ENCODE data around the gene TMEM213. TPM values are rescaled to one million over a fixed set of nuclear protein-coding genes. Genes with fewer than 3 reads are reported as not detected.

The TMEM213 gene
- not detected in 2 replicates for total RNA-seq
- not detected in 2 replicates for polyA plus RNA-seq
- polyA plus RNA-seq (2012), result not detected in 2 replicates
- not detected in 2 replicates for polyA minus RNA-seq (ENCODE audit: low replicate concordance)

GRCh38 chr7:138797715-138798320 is at the start of gene TMEM213, which contains the start of gene ATP6V0A4:
TMEM213 (plus strand) TSS chr7:138797994; CDS start chr7:138798105, 111 bp downstream.
ATP6V0A4 (minus strand) TSS chr7:138798196; CDS start chr7:138771247, 26,949 bp downstream.
- Histone ChIP-seq H4K20me1 (ENCODE audit: control insufficient read depth, extremely low read depth, insufficient read depth, low read length) (no peaks in the 10 kb centered on the region), H3K36me3 (ENCODE audit: control insufficient read depth, insufficient read depth, low read length) (no peaks in the 10 kb centered on the region), H3K4me3 (replicated peaks in 1 of 4; ENCODE audit: control extremely low read depth in 1 of 4, insufficient read depth in 1 of 4, low read depth in 3 of 4, low read length in 4 of 4) (no peak within 1 kb of the TSS), H3K9me3 (ENCODE audit: control insufficient read depth, insufficient read depth, low read depth, low read length) (no peaks in the 10 kb centered on the region), H3K9ac (ENCODE audit: insufficient read depth, low read length) (no peak within 1 kb of the TSS), H3K4me2 (ENCODE audit: extremely low read depth, insufficient read depth, low read length) (no peak within 1 kb of the TSS), H3K79me2 (ENCODE audit: control insufficient read depth, insufficient read depth, low read length) (no peaks in the 10 kb centered on the region), H3K27me3 (ENCODE audit: control insufficient read depth, insufficient read depth, low read length) (no peaks in the 10 kb centered on the region), H2AFZ (ENCODE audit: low read length) (no peak within 1 kb of the TSS), H3K27ac (ENCODE audit: insufficient read depth, low read length) (no peak within 1 kb of the TSS), H3K4me1 (ENCODE audit: control insufficient read depth, extremely low read depth, insufficient read depth, low read length) (no peaks in the 10 kb centered on the region)
- no peak for DNase-seq (ENCODE audit: low read depth in 2 of 2)
- no peak for TF ChIP-seq EZH2 (IDR thresholded peaks at IDR 0.05; ENCODE audit: low read length, missing control alignments)
- TF ChIP-seq CTCF (conservative IDR thresholded peaks at IDR 0.05 in 1 of 2, IDR thresholded peaks at IDR 0.05 in 1 of 2; ENCODE audit: low read depth in 1 of 2, low read length in 2 of 2), result no peak

- no peaks in the 10 kb centered on the region for H3K36me3 ChIP-seq (ENCODE audit: control insufficient read depth, insufficient read depth, low read length)
- H3K27me3 ChIP-seq (ENCODE audit: control insufficient read depth, insufficient read depth, low read length), result no peaks in the 10 kb centered on the region
- no peak overlapping the region for H3K9ac ChIP-seq (ENCODE audit: insufficient read depth, low read length)
- DNase-seq (ENCODE audit: low read depth in 2 of 2), result no peak
- TF ChIP-seq EZH2 (IDR thresholded peaks at IDR 0.05; ENCODE audit: low read length, missing control alignments), result no peak
- no peak for TF ChIP-seq CTCF (conservative IDR thresholded peaks at IDR 0.05 in 1 of 2, IDR thresholded peaks at IDR 0.05 in 1 of 2; ENCODE audit: low read depth in 1 of 2, low read length in 2 of 2)
- H3K4me1 ChIP-seq (ENCODE audit: control insufficient read depth, extremely low read depth, insufficient read depth, low read length), result no peaks in the 10 kb centered on the region
- H3K79me2 ChIP-seq (ENCODE audit: control insufficient read depth, insufficient read depth, low read length), result no peaks in the 10 kb centered on the region
- H3K9me3 ChIP-seq (ENCODE audit: control insufficient read depth, insufficient read depth, low read depth, low read length), result no peaks in the 10 kb centered on the region
- H3K27ac ChIP-seq (ENCODE audit: insufficient read depth, low read length), result no peak overlapping the region
- no peak overlapping the region for H3K4me3 ChIP-seq (replicated peaks in 1 of 4; ENCODE audit: control extremely low read depth in 1 of 4, insufficient read depth in 1 of 4, low read depth in 3 of 4, low read length in 4 of 4)
- H3K4me2 ChIP-seq (ENCODE audit: extremely low read depth, insufficient read depth, low read length), result no peak overlapping the region
- H2AFZ ChIP-seq (ENCODE audit: low read length), result no peak overlapping the region
- no peaks in the 10 kb centered on the region for H4K20me1 ChIP-seq (ENCODE audit: control insufficient read depth, extremely low read depth, insufficient read depth, low read length)
These were observed 49.1 kb upstream of the TMEM213 start for GRCh38 chr7:138748666-138749065.

GRCh38 chr7:138749960-138750359 is 47.8 kb upstream of the TMEM213 start:
- Histone ChIP-seq H2AFZ (ENCODE audit: low read length) (no peak overlapping the region), H3K27me3 (ENCODE audit: control insufficient read depth, insufficient read depth, low read length) (no peaks in the 10 kb centered on the region), H3K4me2 (ENCODE audit: extremely low read depth, insufficient read depth, low read length) (no peak overlapping the region), H3K9me3 (ENCODE audit: control insufficient read depth, insufficient read depth, low read depth, low read length) (no peaks in the 10 kb centered on the region), H3K9ac (ENCODE audit: insufficient read depth, low read length) (no peak overlapping the region), H3K4me3 (replicated peaks in 1 of 4; ENCODE audit: control extremely low read depth in 1 of 4, insufficient read depth in 1 of 4, low read depth in 3 of 4, low read length in 4 of 4) (no peak overlapping the region), H3K36me3 (ENCODE audit: control insufficient read depth, insufficient read depth, low read length) (no peaks in the 10 kb centered on the region), H4K20me1 (ENCODE audit: control insufficient read depth, extremely low read depth, insufficient read depth, low read length) (no peaks in the 10 kb centered on the region), H3K27ac (ENCODE audit: insufficient read depth, low read length) (no peak overlapping the region), H3K79me2 (ENCODE audit: control insufficient read depth, insufficient read depth, low read length) (no peaks in the 10 kb centered on the region), H3K4me1 (ENCODE audit: control insufficient read depth, extremely low read depth, insufficient read depth, low read length) (no peaks in the 10 kb centered on the region)
- TF ChIP-seq EZH2 (IDR thresholded peaks at IDR 0.05; ENCODE audit: low read length, missing control alignments) (no peak), CTCF (conservative IDR thresholded peaks at IDR 0.05 in 1 of 2, IDR thresholded peaks at IDR 0.05 in 1 of 2; ENCODE audit: low read depth in 1 of 2, low read length in 2 of 2) (no peak)
- no peak for DNase-seq (ENCODE audit: low read depth in 2 of 2)
